Fibroblast of lung (primary cell): ENCODE measurements around the gene FBXO7. TPM values are rescaled to one million over a fixed set of nuclear protein-coding genes. Genes with fewer than 3 reads are reported as not detected.

Experiments used
- DNase-seq, 2 donors: peaks; one replicate each; pipeline versions ENCODE4 v3.0.0 to v3.0.0-alpha.2; 2010; ENCODE audit warnings: low read depth in 2 of 2
- H2AFZ ChIP-seq: 2 replicates; pipeline ENCODE4 v1.5.1; 2012; ENCODE audit warnings: low read length, control low read depth, inconsistent platforms
- H3K27ac ChIP-seq: 2 replicates; pipeline ENCODE4 v1.5.1; 2011; ENCODE audit warnings: low read length, control low read depth; ENCODE audit not compliant: insufficient read depth
- H3K27me3 ChIP-seq: 2 replicates; pipeline ENCODE4 v1.5.1; 2011; ENCODE audit warnings: mild to moderate bottlenecking, low read length; ENCODE audit not compliant: control insufficient read depth, insufficient read depth
- H3K36me3 ChIP-seq: 2 replicates; pipeline ENCODE4 v1.5.1; 2011; ENCODE audit warnings: low read length; ENCODE audit not compliant: control insufficient read depth, insufficient read depth
- H3K4me1 ChIP-seq: 2 replicates; pipeline ENCODE4 v1.5.1; 2011; ENCODE audit warnings: low read length; ENCODE audit not compliant: control insufficient read depth, insufficient read depth; ENCODE audit errors: extremely low read depth
- H3K4me2 ChIP-seq: 2 replicates; pipeline ENCODE4 v1.5.1; 2011; ENCODE audit warnings: low read length, control low read depth; ENCODE audit not compliant: insufficient read depth; ENCODE audit errors: extremely low read depth
- H3K4me3 ChIP-seq, 4 experiments: fragments of 200-600 bp in 1 of 4; sonication (generic) in 1 of 4; replicated peaks in 1 of 4; 2 replicates each; pipeline ENCODE4 v1.5.1; 2011 to 2016; ENCODE audit warnings: low read length in 4 of 4, low read depth in 3 of 4, mild to moderate bottlenecking in 3 of 4, control low read depth in 2 of 4, inconsistent platforms in 1 of 4, mixed read lengths in 1 of 4; ENCODE audit not compliant: insufficient read depth in 1 of 4; ENCODE audit errors: control extremely low read depth in 1 of 4
- H3K79me2 ChIP-seq: 2 replicates; pipeline ENCODE4 v1.5.1; 2012; ENCODE audit warnings: mild to moderate bottlenecking, low read length, inconsistent platforms; ENCODE audit not compliant: control insufficient read depth, insufficient read depth
- H3K9ac ChIP-seq: 2 replicates; pipeline ENCODE4 v1.5.1; 2011; ENCODE audit warnings: mild to moderate bottlenecking, low read length, control low read depth; ENCODE audit not compliant: insufficient read depth
- H3K9me3 ChIP-seq: 2 replicates; pipeline ENCODE4 v1.5.1; 2012; ENCODE audit warnings: low read depth, low read length; ENCODE audit not compliant: control insufficient read depth, insufficient read depth
- H4K20me1 ChIP-seq: 2 replicates; pipeline ENCODE4 v1.5.1; 2011; ENCODE audit warnings: low read length; ENCODE audit not compliant: control insufficient read depth, insufficient read depth; ENCODE audit errors: extremely low read depth
- EZH2 ChIP-seq: IDR thresholded peaks from 2 replicates; pipeline ENCODE4 v1.5.1; 2012; ENCODE audit warnings: low read length, control low read depth, mild to moderate bottlenecking; ENCODE audit errors: missing control alignments
- polyA plus RNA-seq, 2 donors: library from polyadenylated mRNA; depleted of rRNA in 1 of 2; stranded (reverse) in 1 of 2; unstranded in 1 of 2; fragments of >200 nt; gene quantifications; 2 replicates each; pipeline ENCODE4 v1.2.1, GENCODE V29; 2011 to 2012; ENCODE audit warnings: missing spikeins in 1 of 2
- total RNA-seq: library from RNA; depleted of rRNA; stranded (reverse); fragments of >200 nt; gene quantifications from 2 replicates; pipeline ENCODE4 v1.2.1, GENCODE V29; 2014
- TF ChIP-seq, protein P1 (sequence below), 2 donors: IDR thresholded peaks in 1 of 2; conservative IDR thresholded peaks in 1 of 2; 1 replicate in 1 of 2; 2 replicates in 1 of 2; pipeline ENCODE4 v1.5.1; 2011 to 2012; ENCODE audit warnings: low read length in 2 of 2, control low read depth in 1 of 2, inconsistent platforms in 1 of 2, low read depth in 1 of 2, mild to moderate bottlenecking in 1 of 2

Gene FBXO7
- total and polyA plus RNA-seq, 2 donors (not counting 1 experiment from before 2014, with no cell fraction given), result 51.2 to 130 TPM

DNA sequence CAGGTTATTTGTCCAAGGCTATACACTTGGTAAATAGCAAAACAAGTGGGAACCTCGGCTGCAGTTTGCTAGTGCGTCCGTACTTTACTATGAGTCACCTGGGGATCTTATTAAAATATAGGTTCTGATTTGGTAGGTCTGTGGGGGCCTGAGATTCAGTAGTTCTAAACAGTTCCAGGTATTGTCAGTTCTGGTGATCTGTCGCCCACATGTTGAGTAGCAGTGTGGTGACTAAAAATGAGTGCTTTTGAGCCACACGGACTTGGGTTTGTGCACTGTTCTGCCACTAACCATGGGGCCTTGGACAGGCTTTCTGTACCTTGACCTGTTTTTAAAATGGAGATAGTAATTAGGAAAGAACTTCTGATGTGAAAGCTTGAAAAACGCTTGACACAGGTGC lies 15.7 kb downstream of the FBXO7 start:
- DNase-seq, result no peak
- Histone ChIP-seq H2AFZ (no peak overlapping the region), H3K4me3 (no peak overlapping the region), H3K27ac (no peak overlapping the region), H3K4me2 (no peak overlapping the region), H3K27me3 (no peaks in the 10 kb centered on the region), H3K4me1 (no peaks in the 10 kb centered on the region), H4K20me1 (no peaks in the 10 kb centered on the region), H3K79me2 (no peaks in the 10 kb centered on the region), H3K9me3 (no peaks in the 10 kb centered on the region), H3K36me3 (peaks cover 7% of the 10 kb centered on the region), H3K9ac (no peak overlapping the region)
- TF ChIP-seq, protein P1, sequence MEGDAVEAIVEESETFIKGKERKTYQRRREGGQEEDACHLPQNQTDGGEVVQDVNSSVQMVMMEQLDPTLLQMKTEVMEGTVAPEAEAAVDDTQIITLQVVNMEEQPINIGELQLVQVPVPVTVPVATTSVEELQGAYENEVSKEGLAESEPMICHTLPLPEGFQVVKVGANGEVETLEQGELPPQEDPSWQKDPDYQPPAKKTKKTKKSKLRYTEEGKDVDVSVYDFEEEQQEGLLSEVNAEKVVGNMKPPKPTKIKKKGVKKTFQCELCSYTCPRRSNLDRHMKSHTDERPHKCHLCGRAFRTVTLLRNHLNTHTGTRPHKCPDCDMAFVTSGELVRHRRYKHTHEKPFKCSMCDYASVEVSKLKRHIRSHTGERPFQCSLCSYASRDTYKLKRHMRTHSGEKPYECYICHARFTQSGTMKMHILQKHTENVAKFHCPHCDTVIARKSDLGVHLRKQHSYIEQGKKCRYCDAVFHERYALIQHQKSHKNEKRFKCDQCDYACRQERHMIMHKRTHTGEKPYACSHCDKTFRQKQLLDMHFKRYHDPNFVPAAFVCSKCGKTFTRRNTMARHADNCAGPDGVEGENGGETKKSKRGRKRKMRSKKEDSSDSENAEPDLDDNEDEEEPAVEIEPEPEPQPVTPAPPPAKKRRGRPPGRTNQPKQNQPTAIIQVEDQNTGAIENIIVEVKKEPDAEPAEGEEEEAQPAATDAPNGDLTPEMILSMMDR (conservative IDR thresholded peaks at IDR 0.05 in 1 of 2, IDR thresholded peaks at IDR 0.05 in 1 of 2; ENCODE audit: low read depth in 1 of 2, low read length in 2 of 2), result no peak
- no peak for TF ChIP-seq EZH2

DNA sequence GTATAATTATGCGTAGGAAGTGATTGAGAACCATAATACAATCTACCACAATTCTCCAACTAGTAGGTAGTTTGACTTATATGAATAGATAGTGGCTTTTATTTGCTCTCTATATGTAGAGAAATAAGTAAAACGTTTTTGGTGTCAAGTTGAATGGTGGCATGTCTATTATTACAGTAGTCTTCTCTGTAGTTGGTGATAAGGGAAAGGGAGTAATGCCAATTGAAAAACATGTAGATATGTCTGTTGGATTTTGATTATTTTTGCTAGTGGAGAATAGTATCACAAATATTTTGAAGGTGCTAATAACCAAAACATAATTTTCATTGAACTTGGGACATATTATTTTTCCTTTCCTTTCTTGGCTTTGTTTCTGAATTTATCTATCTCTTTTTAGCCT lies 17.5 kb downstream of the FBXO7 start:
- Histone ChIP-seq H3K79me2 (no peaks in the 10 kb centered on the region), H3K9me3 (no peaks in the 10 kb centered on the region), H2AFZ (no peak overlapping the region), H3K4me2 (no peak overlapping the region), H3K4me3 (no peak overlapping the region), H3K36me3 (peaks cover 7% of the 10 kb centered on the region), H4K20me1 (no peaks in the 10 kb centered on the region), H3K4me1 (no peaks in the 10 kb centered on the region), H3K27ac (no peak overlapping the region), H3K27me3 (no peaks in the 10 kb centered on the region), H3K9ac (no peak overlapping the region)
- no peak for DNase-seq
- TF ChIP-seq, protein P1 (conservative IDR thresholded peaks at IDR 0.05 in 1 of 2, IDR thresholded peaks at IDR 0.05 in 1 of 2; ENCODE audit: low read depth in 1 of 2, low read length in 2 of 2), result no peak
- TF ChIP-seq EZH2, result no peak

DNA sequence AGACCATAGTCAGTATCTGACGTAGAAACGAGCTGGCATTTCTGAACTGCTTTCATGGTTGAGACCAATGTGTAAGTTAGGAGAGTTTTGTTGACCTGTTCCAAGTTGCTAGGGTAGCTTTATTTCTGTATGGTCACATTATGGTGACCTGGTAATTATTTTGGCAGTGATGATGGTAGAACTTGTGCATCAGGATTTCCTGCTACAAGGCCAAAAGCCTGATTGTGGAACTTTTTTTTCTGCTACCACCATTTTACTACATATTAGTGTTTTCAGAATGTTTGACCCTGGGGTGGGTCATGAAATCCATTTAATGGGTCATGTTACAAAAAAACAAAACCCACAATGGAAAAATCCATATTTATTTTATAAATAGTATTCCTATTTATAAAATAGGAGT lies 18.9 kb downstream of the FBXO7 start:
- Histone ChIP-seq H3K9ac (no peak overlapping the region), H3K4me3 (no peak overlapping the region), H3K4me2 (no peak overlapping the region), H3K9me3 (no peaks in the 10 kb centered on the region), H2AFZ (no peak overlapping the region), H3K27me3 (no peaks in the 10 kb centered on the region), H3K4me1 (no peaks in the 10 kb centered on the region), H3K36me3 (peaks cover 10% of the 10 kb centered on the region), H3K27ac (no peak overlapping the region), H3K79me2 (no peaks in the 10 kb centered on the region), H4K20me1 (no peaks in the 10 kb centered on the region)
- no peak for TF ChIP-seq EZH2
- TF ChIP-seq, protein P1 (conservative IDR thresholded peaks at IDR 0.05 in 1 of 2, IDR thresholded peaks at IDR 0.05 in 1 of 2; ENCODE audit: low read depth in 1 of 2, low read length in 2 of 2), result no peak
- DNase-seq, result no peak
